Measurements from ENCODE around the gene BAZ2B.
A peak's percentile ranks its signal among the peaks of the same experiment; 100 is the strongest.

The BAZ2B gene

GRCh38 chr2:159609811-159610549 is 6.4 kb downstream of the BAZ2B start:
- DNase-seq (ENCODE audit: low read depth): no peak
- TF ChIP-seq CTCF (IDR thresholded peaks at IDR 0.05; ENCODE audit: insufficient read depth, low read depth, low read length, missing control alignments): no peak
- no peak overlapping the region for H3K4me3 ChIP-seq (ENCODE audit: low read length)

GRCh38 chr2:159608723-159609308 is 7.5 kb downstream of the BAZ2B start:
- no peak overlapping the region for H3K4me3 ChIP-seq (ENCODE audit: low read length)
- no peak for TF ChIP-seq CTCF (IDR thresholded peaks at IDR 0.05; ENCODE audit: insufficient read depth, low read depth, low read length, missing control alignments)
- no peak for DNase-seq (ENCODE audit: low read depth)

GRCh38 chr2:159608108-159608507 is 8.2 kb downstream of the BAZ2B start:
- no peak for TF ChIP-seq CTCF (IDR thresholded peaks at IDR 0.05; ENCODE audit: insufficient read depth, low read depth, low read length, missing control alignments)
- H3K4me3 ChIP-seq (ENCODE audit: low read length): no peak overlapping the region
- no peak for DNase-seq (ENCODE audit: low read depth)

GRCh38 chr2:159606287-159606686 is 10.1 kb downstream of the BAZ2B start:
- H3K4me3 ChIP-seq (ENCODE audit: low read length): no peak overlapping the region
- DNase-seq (ENCODE audit: low read depth): no peak
- TF ChIP-seq CTCF (IDR thresholded peaks at IDR 0.05; ENCODE audit: insufficient read depth, low read depth, low read length, missing control alignments): no peak

- no peak overlapping the region for H3K4me3 ChIP-seq (ENCODE audit: low read length)
- no peak for TF ChIP-seq CTCF (IDR thresholded peaks at IDR 0.05; ENCODE audit: insufficient read depth, low read depth, low read length, missing control alignments)
- DNase-seq (ENCODE audit: low read depth): no peak
Measured at GRCh38 chr2:159605441-159606178, 10.7 kb downstream of the BAZ2B start.

- TF ChIP-seq CTCF (IDR thresholded peaks at IDR 0.05; ENCODE audit: insufficient read depth, low read depth, low read length, missing control alignments): no peak
- H3K4me3 ChIP-seq (ENCODE audit: low read length): no peak overlapping the region
- peak; percentile 19 for DNase-seq (ENCODE audit: low read depth)
Measured at GRCh38 chr2:159604159-159604558, 12.2 kb downstream of the BAZ2B start.
